ENCODE results near the gene WNT11.

The WNT11 gene

DNA sequence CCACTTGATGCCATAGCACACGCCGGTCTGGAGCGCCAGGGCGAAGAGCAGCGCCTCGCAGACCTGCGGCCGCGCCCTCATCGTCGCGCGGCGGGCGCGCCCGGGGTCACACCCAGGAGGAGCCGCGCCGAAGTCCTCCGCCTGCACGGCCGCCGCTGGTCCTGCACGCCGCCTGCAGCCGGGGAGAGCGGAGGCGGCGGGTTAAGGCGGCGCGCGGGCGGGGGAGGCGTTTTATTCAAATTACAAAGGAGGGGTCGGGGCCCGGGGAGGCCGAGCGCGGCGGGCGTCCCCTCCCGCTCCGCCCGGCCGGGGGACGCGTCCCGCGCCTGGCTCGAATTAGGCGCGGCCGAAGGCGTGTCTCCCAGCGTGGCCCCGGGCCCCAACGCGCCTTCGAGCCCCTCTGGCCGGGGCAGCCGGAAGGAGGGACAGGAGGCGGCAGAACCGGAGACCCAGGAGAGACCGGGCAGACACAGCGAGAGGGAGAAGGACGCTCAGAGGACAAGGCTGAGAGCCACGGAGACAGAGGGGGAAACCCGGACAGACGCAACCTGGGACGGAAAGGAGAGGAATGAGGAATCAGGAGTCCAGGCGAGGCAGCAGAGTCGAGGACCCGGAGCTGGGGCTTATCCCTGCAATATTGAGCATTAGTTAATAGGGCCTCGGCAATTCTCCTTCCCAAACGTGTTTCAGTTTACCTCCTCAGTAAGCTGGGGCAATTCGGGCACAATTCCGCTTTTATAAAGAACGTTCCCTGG lies at the start of gene WNT11:
Gene WNT11 (minus strand): TSS at position 176 of the 755 bp plus-strand sequence. CDS start 95 bp downstream, at position 81.
- no peak for FAIRE-seq

DNA sequence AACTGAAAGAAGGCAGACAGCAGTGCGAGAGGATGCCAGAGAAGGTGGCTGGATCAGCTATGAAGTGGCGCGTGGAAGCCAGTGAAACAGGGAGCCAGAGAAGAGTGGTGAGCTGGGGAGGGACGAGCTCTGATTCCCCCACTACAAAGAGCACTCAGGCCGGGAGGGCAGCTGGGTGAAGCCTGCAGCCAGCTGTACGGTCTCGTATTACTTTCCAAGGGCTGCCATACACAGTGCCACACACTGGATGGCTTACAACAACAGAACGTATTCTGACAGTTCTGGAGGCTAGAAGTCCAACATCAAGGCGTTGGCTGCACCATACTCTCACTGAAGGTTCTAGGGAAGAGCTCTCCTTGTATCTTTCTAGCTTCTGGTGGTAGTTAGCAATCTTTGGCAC lies 47.1 kb upstream of the WNT11 start:
- FAIRE-seq = no peak

DNA sequence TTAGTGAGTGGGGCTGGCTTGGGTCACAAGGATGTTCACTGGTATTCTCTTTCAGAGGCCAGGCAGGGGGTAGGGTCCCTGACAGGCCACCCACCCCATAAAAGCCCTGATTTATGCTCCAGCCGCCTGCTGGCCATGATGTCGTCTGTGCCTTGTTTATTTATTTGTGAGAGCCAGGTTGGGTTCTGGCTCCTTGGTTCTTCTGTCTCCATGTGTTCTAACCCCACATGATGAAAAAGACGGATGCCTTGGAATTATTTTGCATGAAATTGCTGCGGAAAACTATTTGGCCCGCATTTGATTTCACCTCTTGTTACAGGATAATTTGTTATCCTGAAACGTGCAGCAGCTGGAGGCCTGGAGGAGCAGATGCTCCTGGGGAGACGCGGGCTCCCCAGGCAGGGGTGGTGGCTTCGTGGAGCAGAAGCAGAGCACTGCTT lies 46.3 kb upstream of the WNT11 start:
- no peak for FAIRE-seq

DNA sequence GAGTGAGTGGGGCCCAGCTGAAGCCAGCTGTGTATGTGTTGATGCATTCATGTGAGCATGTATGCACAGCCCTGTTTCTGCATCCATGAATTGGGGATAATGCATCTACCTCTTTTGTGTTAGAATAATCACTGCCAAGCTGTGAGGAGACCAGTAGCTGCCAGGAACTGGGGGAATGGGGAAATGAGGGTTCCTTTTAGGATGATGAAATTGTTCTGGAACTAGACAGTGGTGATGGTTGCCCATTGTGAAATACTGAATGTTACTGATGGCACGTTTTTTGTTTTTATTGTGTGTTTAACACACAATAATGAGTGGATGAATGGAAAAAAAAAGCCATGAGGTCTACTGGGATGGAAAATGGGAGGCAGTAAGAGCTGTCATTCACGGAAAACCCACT lies 45.3 kb upstream of the WNT11 start:
- FAIRE-seq = no peak

DNA sequence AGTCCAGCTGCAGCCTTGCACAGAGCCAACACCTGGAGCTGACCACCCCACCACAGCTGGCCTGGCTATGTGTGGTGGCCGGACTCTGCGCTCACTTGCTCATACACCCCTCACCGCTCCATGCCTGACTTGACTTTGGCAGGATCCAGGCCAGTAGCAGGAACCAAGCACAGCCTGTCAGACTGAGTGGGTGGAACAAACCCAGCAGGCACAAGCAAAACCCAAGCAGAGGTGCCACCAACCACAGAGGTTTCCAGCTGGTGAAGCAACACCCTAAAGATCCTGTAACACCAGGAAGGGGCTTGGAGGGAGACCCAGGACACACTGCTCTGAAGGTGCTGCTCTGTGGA lies 44.9 kb upstream of the WNT11 start:
- FAIRE-seq = no peak

DNA sequence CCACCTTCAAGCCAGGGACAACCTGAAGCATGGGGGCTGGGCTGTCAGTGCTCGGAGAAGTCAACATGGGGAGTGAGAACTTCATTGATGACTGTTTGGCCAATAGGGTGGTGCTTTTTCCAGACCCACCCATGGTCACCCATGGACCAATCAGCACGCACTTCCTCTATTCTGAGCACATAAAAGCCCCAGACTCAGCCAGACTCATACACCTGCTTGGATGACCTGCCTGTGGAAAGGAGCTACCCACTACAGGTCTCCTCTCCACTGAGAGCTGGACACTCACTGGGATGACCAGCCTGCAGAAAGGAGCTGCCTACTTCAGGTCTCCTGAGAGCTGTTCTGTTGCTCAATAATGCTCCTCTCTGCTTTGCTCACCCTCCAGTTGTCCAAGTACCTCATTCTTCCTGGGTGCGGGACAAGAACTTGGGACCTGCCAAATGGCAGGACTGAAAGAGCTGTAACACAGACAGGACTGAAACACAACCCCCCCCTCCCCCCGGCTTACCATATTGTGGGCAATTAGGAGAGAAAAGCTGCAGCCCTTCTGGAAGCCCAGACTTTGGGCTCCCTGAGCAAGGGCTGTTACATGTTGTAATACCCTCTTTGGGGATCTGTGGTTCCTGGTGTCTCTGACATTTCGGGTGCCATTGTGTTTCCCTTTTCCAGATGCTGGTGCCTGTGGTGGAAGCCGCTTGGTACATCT lies 44.4 kb upstream of the WNT11 start:
- no peak for FAIRE-seq

DNA sequence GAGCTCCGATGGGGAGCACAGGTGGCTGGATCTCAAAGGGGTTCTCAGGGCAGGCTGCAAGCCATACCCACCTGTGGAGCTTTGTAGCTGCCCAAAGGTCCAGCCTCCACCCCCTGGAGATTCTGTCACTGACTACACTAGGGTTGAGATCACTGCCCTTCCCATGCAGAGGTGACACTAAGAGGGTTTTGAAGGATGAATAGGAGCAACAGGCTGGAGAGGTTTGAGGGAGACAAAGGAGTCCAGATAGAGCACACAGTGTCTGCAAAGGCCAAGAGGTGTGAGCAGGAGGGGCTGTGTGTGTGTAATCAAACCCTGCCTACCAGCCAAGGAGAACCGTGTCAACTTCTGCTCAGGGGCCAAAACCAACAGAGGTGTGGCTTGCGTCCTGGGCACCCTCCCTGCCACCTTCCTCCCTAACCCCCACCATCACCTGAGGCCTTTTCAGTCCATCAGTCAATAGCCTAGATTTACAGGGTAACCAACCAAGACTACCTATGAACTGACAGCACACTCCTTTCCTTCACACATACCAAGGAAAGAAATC lies 43.0 kb upstream of the WNT11 start:
- FAIRE-seq = no peak

DNA sequence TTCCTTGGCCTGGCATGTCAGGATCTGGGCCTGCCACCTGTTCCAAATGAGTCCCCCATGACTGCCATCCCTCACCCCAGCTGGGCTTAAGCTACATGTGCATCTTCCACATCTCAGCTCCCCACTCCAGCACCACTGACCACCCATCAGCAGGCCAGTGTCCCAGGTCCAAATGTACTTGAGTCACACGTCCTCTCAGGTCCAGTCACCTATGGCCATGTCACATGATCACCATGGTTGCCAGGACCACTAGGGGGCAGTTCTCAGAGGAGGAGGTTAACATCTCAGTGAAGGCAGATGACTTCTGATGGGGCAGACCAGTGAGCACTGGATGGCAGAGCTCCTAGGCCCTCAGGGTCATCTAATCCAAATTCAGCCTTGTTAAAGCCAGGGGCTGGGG lies 41.9 kb upstream of the WNT11 start:
- no peak for FAIRE-seq

DNA sequence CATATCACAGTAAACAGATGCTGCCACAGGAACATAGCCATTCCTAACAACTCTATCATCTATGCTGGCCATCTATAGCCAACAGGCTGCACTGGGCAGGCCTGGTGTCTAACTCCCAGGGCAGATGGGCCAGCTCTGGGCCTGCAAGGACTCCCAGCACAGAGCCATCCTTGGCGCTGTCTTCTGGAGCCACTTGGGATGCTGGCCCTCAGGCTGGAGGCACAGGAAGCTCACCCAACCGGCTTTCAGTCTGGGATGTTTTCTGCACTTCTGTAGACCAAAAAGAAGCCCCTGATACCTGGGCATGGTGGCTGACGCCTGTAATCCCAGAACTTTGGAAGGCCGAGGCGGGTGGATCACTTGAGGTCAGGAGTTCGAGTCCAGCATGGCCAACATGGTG lies 40.8 kb upstream of the WNT11 start:
- no peak for FAIRE-seq

DNA sequence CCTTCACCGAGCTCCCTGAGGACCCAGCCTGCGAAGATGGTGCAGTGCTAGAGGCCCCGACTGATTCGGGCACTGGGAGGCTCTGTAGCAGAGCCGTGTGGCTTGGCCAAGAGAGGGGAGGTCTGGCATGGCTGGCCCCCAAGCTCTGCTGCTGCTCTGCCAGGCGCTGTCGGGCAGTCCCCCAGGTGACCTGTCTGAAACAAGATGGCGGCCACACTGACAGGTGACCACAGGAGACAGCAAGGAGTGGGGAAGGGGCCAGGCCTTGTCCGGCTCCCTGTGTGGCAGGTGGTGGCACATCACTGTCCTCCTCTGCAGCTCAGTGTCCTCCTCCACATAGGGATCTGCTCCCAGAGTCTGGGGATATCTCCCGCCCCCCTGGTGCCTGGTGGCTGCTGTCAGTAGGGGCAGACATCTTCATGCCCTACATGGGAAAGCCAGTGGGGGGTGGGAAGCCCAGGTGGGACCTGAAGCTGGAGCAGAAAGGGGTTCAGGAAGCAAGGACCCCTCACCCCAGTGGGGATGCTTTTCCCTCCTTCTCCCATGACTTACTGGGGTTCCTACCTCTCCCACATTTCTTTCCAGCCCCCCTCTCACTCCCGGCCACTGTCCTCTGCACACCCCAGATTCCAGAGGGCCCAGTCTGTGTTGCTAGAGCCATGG lies 40.1 kb upstream of the WNT11 start:
- FAIRE-seq = no peak

DNA sequence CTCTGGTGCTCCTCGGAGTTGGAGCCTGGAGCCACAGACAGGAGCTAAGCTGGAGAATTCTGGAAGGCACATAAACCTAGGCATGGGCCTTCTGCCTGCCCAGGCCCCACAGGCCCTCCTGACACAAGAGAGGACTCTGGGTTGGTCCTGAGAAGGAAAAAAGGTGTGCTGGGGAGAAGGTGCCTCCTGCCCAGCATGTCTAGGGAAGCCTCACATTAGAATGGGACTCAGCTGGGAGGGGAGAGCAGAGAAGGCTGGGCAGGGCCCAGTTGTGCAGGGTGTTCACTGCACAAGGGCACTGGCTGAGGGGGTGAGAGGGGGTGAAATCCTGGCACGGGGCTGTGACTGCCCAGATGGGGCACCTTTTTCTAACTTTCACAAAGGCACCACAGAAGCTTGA lies 39.4 kb upstream of the WNT11 start:
- FAIRE-seq = no peak

DNA sequence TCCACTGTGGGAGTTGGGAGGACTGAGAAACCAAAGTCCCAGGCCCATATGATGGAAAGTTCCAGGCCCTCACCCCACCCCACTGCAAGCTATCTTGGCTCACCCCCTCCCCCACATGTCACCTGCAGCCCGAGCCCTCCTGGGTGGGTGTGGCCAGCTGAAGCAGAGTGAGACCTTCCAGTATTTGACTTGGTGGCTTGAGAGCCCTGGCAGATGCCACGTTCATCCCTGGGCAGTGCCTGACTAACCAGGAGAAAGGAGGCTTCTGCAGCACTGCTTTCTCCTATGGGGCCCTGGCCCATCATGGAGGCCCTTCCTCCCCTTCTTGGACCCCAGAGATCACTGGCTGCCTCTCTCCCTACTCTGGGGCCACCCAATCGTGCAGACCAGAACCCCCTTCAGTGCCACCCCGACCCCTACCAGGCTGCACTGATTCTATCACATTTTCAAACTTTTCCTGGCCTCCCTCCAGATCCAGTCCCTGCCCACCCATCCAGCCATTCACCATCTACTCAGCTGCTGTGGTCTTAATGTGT lies 38.1 kb upstream of the WNT11 start:
- FAIRE-seq = no peak

DNA sequence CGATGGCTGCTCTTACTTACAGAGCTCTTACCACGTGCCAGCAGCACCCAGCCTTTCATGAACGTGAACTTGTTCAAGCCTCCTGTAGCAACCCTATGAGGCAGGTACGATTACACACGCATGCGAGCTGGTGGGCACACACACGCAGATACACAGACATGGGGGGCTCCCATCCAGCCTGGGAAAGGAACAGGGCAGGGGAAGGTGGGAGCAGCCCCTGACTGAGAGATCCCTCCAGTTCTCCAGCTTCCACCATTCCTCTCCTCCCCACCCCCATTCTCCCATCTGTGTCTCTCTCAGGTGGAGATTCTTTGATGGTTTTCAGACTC lies 37.6 kb upstream of the WNT11 start:
- no peak for FAIRE-seq

DNA sequence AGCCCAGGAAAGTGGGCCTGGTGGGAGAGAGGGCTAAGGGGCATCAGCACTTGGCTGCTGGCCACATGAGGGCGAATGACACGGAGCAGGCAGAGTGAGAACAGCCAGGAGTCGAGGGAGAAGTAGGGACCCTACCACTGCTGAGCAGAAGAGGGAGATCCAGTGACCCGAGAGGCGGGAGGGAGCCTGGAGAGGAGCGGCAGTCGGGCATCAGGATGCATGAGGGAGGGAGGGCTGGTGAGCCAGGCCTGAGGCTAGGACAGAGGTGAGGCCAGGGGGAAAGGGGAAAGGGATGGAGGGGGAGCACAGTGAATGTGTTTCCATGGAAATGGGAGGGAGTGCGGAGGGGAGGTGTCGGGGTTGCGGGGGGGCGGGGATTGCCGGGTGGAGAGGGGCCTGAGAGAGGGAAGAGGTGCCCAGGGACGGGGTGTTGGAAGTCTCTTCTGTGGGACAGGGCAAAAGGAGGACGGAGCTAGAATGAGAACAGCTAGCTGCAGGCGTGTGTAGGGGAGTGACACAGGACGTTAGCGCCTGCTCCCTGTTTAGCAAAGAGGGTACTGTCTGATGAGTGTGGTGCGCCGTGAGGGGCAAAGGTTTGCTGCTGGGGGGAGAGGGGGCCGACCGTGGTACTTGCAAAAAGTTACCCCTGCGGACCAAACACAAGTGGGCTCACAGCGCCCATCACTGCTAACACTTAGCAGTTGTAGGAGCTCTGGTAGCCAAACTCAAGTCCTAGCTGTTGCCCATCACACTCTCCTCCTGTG lies 37.1 kb upstream of the WNT11 start:
- no peak for FAIRE-seq

DNA sequence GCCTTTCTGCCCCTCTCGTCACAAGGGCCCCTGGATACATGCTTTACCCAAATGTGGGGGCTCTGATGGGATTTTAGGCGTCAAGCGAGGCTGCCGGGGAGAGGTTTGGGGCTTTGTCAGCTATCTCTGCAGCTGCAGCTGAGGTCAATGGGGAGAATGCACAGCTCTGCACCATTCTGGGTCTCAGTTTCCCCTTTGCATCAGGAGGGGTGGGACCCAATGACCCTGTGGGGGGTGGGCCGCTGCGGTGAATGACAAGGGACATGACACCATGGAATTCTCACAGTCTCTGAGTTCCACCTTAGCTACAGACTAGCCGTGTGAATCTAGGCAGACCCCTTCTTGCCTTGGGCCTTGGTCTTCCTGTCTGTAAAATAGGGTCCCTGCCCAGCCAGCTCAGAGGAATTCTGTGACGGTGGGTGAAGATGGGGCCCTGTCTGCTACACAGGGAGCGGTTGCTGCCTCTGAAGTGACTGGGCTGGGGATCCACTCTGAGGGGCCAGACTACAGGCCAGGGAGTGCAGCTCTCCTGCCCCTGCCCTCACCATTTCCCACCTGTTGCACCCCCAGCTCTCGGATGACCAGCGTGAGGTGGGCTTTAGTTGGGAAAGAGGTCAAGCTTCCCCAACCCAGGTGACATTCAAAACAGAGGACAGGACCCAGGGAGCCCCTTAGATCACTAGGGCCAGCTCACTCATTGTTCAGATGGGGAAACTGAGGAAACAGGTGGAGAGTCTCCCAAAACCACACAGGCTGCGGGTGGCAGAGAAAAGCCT lies 35.9 kb upstream of the WNT11 start:
- FAIRE-seq = no peak

DNA sequence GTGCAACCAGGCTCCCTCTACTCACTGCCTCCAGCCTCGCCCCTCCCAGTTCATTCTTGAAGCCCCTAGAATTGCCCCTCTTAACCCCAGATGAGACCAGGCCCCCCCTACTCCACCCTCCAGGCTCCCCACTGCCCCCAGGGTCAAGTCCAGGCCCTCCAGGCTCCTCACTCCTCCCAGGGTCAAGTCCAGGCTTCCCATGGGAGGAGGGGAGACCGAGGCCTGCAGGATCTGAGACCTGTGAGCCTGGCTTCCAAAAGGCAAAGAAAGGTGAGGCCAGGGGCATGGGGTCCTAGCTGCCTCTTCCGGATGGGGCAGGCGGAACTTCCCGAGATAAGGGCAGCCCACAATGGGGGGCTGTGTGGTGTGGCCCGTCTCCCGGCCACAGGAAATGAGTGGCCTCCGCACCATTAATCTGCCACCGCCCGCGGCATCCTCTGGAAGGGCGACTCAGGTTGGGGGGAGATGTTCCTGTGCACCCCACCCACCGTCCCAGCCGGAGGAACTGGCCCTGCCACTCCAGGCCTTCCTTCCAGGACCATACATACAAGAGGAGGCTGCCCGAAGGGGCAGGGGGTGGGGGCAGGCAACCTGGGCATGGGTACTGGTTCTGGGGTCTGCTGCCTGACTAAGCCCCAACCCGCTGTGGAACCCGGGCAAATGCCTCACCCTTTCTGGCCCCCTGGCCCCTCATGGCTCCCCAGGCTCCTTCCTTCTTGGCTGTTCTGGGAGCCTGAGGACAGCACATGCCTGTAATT lies 35.1 kb upstream of the WNT11 start:
- no peak for FAIRE-seq

DNA sequence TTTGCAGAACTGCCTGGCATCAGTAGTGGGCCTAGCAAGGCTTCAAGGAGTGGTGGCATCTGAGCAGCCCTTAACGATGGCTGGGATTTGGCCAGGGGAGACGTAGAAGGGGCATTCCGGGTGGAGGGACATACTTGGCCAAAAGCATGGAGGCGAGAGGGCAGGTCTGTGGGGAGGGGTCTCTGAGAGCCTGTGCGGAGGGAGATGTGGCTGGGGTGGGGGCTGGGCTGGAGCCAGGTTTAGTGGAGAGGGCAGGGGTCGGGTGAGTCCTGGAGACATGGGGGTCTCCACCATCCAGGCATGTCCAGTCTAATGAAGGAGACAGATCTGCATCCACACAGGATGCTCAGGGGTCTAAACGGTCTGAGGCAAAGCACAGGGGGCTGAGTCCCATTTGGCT lies 34.4 kb upstream of the WNT11 start:
- FAIRE-seq = no peak

DNA sequence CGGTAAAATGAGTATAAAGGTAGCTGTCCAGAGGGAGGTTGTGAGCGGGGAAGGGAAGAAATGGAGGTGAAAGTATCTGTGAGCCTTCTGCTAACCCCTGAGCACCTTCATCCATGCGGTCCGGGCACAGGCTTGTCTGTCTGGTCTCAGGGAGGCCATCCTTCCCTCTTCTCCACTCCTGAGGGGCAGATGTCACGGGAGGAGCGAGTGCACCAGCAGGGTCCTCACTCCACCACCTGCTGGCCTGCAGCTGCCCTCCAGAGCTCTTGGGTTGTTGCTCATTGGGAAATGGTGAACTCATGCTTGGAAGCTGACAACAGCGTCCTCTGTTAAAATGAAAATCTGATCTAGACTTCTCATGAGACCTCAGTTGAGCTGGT lies 33.8 kb upstream of the WNT11 start:
- FAIRE-seq = no peak

DNA sequence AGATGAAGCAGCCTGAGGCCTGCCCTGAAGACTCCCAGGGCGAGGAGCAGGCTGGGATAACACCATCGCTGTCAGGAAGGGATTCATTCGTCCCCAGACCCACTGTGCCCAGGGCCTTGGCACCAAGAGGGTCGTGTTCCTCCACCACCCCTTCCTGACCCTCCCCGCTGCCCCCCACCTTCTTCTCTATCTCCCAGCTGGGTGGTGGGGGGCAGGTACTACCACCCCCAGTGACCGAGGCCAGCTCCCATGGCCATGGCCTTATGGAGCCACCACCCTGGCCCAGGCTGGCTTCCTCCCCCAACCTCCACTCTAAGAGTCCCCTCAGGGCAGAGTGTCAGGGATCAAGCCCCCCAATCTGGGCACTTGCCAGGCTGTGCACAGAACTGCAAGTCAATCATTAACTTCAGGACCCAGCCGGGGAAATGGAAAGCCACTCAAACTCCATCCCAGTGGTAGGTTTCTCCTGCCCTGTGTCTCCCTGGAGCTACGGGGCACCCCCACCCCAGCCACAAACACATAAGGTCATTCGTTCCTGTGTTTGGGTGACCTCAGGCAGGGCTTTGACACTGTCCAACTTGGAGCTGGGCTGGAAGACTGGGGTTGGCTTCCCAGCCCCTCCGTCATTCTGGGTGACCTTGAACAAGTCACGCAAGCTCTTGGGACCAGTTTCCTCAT lies 33.3 kb upstream of the WNT11 start:
- no peak for FAIRE-seq

DNA sequence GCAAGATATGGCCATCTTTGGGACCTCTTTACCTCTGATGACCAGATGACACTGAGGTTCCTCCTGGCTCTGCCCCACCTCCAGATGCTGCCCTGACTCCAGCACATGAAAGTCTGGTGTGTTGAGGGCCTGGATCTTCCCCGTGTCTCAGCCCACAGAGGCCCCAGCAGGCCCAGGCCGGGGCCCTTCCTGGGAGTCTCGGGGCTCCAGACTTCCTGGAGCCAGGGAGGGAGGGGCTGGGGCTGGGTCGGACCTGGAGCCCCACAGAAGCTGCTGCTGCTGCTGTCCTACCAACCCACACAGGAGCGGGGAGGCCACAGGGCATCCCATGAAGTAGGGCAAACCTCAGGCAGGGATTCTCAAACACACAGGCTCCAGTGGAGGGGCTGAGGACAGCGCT lies 32.2 kb upstream of the WNT11 start:
- FAIRE-seq = no peak

DNA sequence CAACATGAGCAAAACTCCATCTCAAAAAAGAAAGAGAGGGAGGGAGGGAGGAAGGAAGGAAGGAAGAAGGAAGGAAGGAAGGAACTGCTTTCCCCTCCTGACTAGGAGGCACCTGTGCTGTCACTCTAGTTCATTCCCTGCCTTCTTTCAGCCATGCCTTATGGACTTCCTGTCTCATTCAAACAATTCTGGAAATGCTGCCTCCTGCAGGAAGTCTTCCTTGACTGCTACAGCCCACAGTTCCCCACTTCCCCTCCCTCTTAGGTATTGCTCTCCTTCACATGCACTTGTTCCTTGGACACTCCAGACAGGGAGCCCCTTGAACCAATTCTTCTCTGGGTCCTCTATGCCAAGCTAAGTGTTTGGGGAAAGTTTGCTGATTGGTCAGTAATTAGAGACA lies 31.6 kb upstream of the WNT11 start:
- no peak for FAIRE-seq

All from islet of Langerhans (tissue), 1 donor.